Common myeloid progenitor, CD34-positive (primary cell): ENCODE measurements around the gene ZFAND6.
"Not testable (repeated sequence)": the region's sequence is repeated elsewhere in the genome, so short reads cannot be mapped to it uniquely, and the experiment has no call there.

Experiments used
- CTCF ChIA-PET: fragments of 350-600 bp; sonication (Branson Sonifier 250); formaldehyde crosslinking; loops from one replicate; lab custom pipeline; 2021; ENCODE audit warnings: antibody characterized with exemption; lab: Charles Lee
- POLR2A ChIA-PET: fragments of 350-600 bp; sonication (Branson Sonifier 250); formaldehyde crosslinking; loops from one replicate; lab custom pipeline; 2021; ENCODE audit warnings: antibody characterized with exemption; lab: Charles Lee
- DNase-seq, 3 donors: peaks; one replicate each; pipeline versions ENCODE4 v3.0.0 to v3.0.0-alpha.2; 2013
- H3K27ac ChIP-seq, 2 experiments: 1 replicate in 1 of 2; 2 replicates in 1 of 2; pipeline ENCODE4 v1.7.0; 2013; ENCODE audit warnings: inconsistent platforms in 2 of 2, low read length in 2 of 2, mild to moderate bottlenecking in 2 of 2, low read depth in 1 of 2, moderate library complexity in 1 of 2; ENCODE audit not compliant: severe bottlenecking in 2 of 2, insufficient read depth in 1 of 2, poor library complexity in 1 of 2
- H3K27me3 ChIP-seq, 5 experiments: replicated peaks in 2 of 5; 1 replicate in 3 of 5; 2 replicates in 2 of 5; pipeline versions ENCODE4 v1.6.1 to v1.7.0; 2013; ENCODE audit warnings: low read length in 4 of 5, mild to moderate bottlenecking in 2 of 5, moderate library complexity in 2 of 5, inconsistent platforms in 1 of 5; ENCODE audit not compliant: insufficient read depth in 5 of 5, control insufficient read depth in 4 of 5
- H3K36me3 ChIP-seq, 4 experiments: 1 replicate in 2 of 4; 2 replicates in 2 of 4; pipeline versions ENCODE4 v1.6.1 to v1.7.0; 2013; ENCODE audit warnings: low read length in 3 of 4, control low read depth in 1 of 4, mild to moderate bottlenecking in 1 of 4; ENCODE audit not compliant: control insufficient read depth in 4 of 4, insufficient read depth in 4 of 4
- H3K4me1 ChIP-seq, 4 experiments: 1 replicate in 3 of 4; 2 replicates in 1 of 4; pipeline versions ENCODE4 v1.6.1 to v1.7.1; 2013; ENCODE audit warnings: low read length in 3 of 4, mild to moderate bottlenecking in 3 of 4, control low read depth in 1 of 4, inconsistent platforms in 1 of 4, moderate library complexity in 1 of 4; ENCODE audit not compliant: control insufficient read depth in 4 of 4, insufficient read depth in 4 of 4; ENCODE audit errors: control extremely low read depth in 1 of 4
- H3K4me3 ChIP-seq, 7 experiments: 1 replicate in 4 of 7; 2 replicates in 3 of 7; pipeline versions ENCODE4 v1.5.1 to v1.7.0; 2013; ENCODE audit warnings: mild to moderate bottlenecking in 7 of 7, low read length in 6 of 7, moderate library complexity in 6 of 7, inconsistent platforms in 2 of 7, low read depth in 2 of 7, control low read depth in 1 of 7; ENCODE audit not compliant: insufficient read depth in 4 of 7, control insufficient read depth in 1 of 7; ENCODE audit errors: extremely low read depth in 1 of 7
- H3K9me3 ChIP-seq, 5 experiments: 1 replicate in 4 of 5; 2 replicates in 1 of 5; pipeline versions ENCODE4 v1.6.1 to v1.7.1; 2013; ENCODE audit warnings: low read length in 4 of 5, mild to moderate bottlenecking in 2 of 5, inconsistent platforms in 1 of 5, low read depth in 1 of 5, moderate library complexity in 1 of 5; ENCODE audit not compliant: control insufficient read depth in 4 of 5, insufficient read depth in 2 of 5; ENCODE audit errors: control extremely low read depth in 1 of 5
- WGBS: methylation state at CpG from one replicate; pipeline ENCODE4 v1.1.5; 2013; ENCODE audit not compliant: insufficient coverage; 5-methylcytosine and 5-hydroxymethylcytosine counted together

ZFAND6 gene

DNA sequence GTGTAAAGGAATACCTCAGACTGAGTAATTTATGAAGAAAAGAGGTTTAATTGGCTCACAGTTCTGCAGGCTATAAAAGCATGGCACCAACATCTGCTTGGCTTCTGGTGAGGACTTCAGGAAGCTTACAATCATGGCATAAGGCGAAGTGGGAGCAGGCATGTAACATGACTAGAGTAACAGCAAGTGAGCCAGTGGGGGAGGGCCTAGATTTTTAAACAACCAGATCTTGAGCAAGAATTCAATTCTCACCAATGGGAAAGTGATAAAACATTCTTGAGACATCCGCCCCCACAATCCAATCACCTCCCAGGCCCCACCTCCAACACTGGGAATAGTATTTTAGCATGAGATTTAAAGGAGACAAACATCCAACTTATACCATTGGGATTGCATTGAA, 44.3 kb upstream of the ZFAND6 start:
- no peak for DNase-seq
- WGBS, result 100% methylated on average over 1 of the region's 2 CpGs
- H3K4me3 ChIP-seq, result no peak overlapping the region
- H3K27ac ChIP-seq, result no peak overlapping the region
- H3K4me1 ChIP-seq, result no peaks in the 10 kb centered on the region
- no peaks in the 10 kb centered on the region for H3K36me3 ChIP-seq
- peaks cover 0 to 2% (median 0%) of the 10 kb centered on the region in 5 experiments for H3K27me3 ChIP-seq
- ChIA-PET POLR2A (no interaction called here), CTCF (no interaction called here)
- H3K9me3 ChIP-seq, result peaks cover 0 to 2% (median 0%) of the 10 kb centered on the region in 5 experiments

DNA sequence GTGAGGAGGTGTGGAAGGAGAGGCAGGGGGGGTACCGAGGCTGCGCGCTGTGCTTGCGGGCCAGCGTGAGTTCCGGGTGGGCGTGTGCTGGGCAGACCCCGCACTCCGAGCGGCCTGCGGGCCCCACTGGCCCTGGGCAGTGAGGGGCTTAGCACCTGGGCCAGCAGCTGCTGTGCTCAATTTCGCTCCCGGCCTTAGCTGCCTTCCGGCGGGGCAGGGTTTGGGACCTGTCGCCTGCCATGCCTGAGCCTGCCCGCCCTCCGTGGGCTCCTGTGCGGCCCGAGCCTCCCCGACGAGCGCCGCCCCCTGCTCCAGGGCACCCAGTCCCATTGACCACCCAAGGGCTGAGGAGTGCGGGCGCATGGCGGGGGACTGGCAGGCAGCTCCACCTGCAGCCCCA, 43.0 kb upstream of the ZFAND6 start:
- POLR2A ChIA-PET, H3K4me3 ChIP-seq, H3K27ac ChIP-seq, H3K9me3 ChIP-seq, H3K27me3 ChIP-seq, DNase-seq, H3K36me3 ChIP-seq, CTCF ChIA-PET, H3K4me1 ChIP-seq: not testable (repeated sequence)
- 96% methylated on average over 15 of the region's 27 CpGs for WGBS

DNA sequence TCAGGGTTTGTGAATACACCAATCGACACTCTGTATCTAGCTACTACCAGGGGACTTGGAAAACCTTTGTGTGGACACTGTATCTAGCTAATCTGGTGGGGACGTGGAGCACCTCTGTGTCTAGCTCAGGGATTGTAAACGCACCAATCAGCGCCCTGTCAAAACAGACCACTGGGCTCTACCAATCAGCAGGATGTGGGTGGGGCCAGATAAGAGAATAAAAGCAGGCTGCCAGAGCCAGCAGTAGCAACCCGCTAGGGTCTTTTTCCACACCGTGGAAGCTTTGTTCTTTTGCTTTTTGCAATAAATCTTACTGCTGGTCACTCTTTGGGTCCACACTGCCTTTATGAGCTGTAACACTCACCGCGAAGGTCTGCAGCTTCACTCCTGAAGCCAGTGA, 42.3 kb upstream of the ZFAND6 start:
- H3K4me3 ChIP-seq, H3K9me3 ChIP-seq, H3K36me3 ChIP-seq, H3K27ac ChIP-seq, DNase-seq, H3K4me1 ChIP-seq, CTCF ChIA-PET, H3K27me3 ChIP-seq: not testable (repeated sequence)
- POLR2A ChIA-PET, result interaction anchor here (0.7 kb wide), 1 partner anchor 19 kb away, joined by 3 read pairs; no protein-coding TSS in a partner anchor
- WGBS, result 97% methylated on average over 8 of the region's 8 CpGs

DNA sequence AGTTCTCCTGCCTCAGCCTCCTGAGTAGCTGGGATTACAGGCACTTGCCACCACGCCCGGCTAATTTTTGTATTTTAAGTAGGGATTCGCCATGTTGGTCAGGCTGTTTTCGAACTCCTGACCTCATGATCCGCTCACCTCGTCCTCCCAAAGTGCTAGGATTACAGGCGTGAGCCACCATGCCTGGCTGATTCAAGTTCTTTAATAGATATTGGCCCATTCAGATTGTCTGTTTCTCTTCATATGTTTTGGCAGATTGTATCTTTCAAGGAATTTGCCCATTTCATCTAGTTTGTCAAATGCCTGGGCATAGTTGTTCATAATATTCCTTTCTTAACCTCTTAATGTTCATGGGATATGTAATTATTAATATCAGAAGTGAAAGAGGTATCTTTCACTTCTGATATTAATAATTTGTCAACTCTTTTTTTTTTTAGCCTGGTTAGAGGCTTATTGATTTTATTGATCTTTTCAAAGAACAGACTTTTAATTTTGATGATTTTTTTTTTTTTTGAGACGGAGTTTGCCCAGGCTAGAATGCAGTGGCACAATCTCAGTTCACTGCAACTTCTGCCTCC, 40.2 kb upstream of the ZFAND6 start:
- no peak overlapping the region for H3K27ac ChIP-seq
- ChIA-PET POLR2A (no interaction called here), CTCF (no interaction called here)
- WGBS, result 100% methylated on average over 7 of the region's 8 CpGs
- H3K27me3 ChIP-seq, result peaks cover 0 to 2% (median 0%) of the 10 kb centered on the region in 5 experiments
- H3K9me3 ChIP-seq, result peaks cover 0 to 2% (median 0%) of the 10 kb centered on the region in 5 experiments
- H3K4me1 ChIP-seq, result no peaks in the 10 kb centered on the region
- H3K36me3 ChIP-seq, result no peaks in the 10 kb centered on the region
- H3K4me3 ChIP-seq, result no peak overlapping the region
- no peak for DNase-seq

DNA sequence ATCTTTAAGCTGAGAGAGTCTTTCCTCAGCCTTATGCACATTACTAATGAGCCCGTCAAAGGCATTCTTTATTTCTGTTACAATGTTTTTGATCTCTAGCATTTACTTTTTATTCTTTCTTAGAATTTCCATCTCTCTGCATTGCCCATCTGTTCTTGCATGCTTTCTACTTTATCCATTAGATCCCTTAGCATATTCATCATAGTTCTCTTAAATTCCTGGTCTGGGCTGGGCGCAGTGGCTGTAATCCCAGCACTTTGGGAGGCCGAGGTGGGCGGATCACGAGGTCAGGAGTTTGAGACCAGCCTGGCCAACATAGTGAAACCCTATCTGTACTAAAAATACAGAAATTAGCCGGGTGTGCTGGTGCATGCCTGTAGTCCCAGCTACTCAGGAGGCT, 39.3 kb upstream of the ZFAND6 start:
- POLR2A ChIA-PET, H3K27ac ChIP-seq, H3K4me3 ChIP-seq, H3K9me3 ChIP-seq, H3K4me1 ChIP-seq, H3K27me3 ChIP-seq, CTCF ChIA-PET, DNase-seq, H3K36me3 ChIP-seq: not testable (repeated sequence)
- WGBS, result 95% methylated on average over 2 of the region's 6 CpGs

DNA sequence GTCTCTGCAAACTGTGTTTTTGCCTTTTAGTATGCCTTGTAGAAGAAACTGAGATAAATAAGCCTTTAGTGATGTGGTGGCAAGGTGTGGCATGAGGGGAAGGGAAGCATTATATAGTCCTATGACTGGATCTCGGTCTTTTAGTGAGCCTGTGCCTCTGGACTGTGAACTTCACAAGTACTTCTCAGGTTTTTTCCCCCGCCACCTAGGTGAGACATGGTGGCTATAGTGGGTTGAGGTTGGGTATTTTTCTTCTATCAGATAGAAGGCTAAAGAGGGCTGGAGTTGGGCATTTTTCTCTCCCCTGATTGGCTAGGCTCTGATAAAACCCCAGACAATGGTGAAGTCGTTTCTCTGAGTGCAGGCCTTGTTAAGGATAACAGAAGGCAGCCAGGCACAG, 38.7 kb upstream of the ZFAND6 start:
- no peak overlapping the region for H3K4me3 ChIP-seq
- no peaks in the 10 kb centered on the region for H3K36me3 ChIP-seq
- peaks cover 0 to 2% (median 0%) of the 10 kb centered on the region in 5 experiments for H3K27me3 ChIP-seq
- CTCF ChIA-PET, result no interaction called here
- POLR2A ChIA-PET, result interaction anchor here (0.6 kb wide), 1 partner anchor 1078 kb away, joined by 12 read pairs; no protein-coding TSS in a partner anchor
- H3K27ac ChIP-seq, result no peak overlapping the region
- DNase-seq, result no peak
- 94% methylated on average over 3 of the region's 3 CpGs for WGBS
- H3K4me1 ChIP-seq, result no peaks in the 10 kb centered on the region
- H3K9me3 ChIP-seq, result no peaks in the 10 kb centered on the region

DNA sequence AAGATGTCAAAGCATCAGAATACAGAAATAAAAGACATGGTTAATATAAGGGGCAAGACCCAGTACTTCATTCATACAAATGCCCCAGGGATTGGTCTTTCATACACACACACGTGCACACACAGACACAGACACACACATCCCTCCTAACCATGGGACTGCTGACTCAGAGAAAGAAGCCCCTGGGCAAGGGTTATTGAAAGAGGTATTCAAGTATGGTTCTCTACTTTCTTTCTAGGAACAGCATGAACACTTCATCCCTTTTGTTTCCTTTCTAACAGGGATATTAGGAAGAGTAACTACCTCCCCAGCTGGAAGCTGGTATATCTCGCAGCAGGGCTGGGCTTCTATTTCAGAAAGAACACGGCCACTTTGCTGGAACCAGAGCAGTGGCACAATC, 33.2 kb upstream of the ZFAND6 start:
- no peaks in the 10 kb centered on the region for H3K36me3 ChIP-seq
- H3K4me3 ChIP-seq, result no peak overlapping the region
- no peak overlapping the region for H3K27ac ChIP-seq
- CTCF ChIA-PET, result no interaction called here
- H3K9me3 ChIP-seq, result no peaks in the 10 kb centered on the region
- POLR2A ChIA-PET, result interaction anchor here (0.7 kb wide), 1 partner anchor 151 kb away, joined by 9 read pairs; no protein-coding TSS in a partner anchor
- WGBS, result 98% methylated on average over 3 of the region's 3 CpGs
- no peaks in the 10 kb centered on the region for H3K4me1 ChIP-seq
- DNase-seq, result no peak
- H3K27me3 ChIP-seq, result no peaks in the 10 kb centered on the region
